Activated naive CD4-positive, alpha-beta T cell (primary cell): ENCODE measurements around the gene KCNV2.

Experiments used
- DNase-seq, 4 experiments: peaks; one replicate each; lab custom pipeline; 2025; lab: John Stamatoyannopoulos, UW

Gene KCNV2

DNA sequence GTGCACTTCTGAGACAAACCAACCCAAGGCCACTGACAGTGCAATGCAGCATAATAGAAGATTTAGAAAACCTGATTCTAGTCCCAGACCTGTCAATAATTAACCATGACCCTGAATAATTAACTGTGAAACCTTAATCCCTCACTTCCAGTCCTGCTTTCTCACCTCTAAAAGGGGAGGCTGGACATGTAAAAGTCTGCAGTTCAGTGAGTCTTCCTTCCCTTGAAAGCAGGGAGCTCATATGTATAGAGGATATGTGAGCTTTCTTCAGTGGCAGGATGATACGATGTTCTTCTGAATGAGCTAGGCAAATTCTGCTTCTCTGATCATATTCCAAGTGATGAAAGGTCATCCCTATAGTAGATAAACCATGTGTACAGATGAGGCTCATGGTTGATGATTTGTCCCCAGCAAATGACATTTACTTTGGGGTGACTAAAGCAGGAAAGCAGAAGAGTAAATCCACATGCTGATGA is 2.9 kb downstream of the KCNV2 start:
- DNase-seq = no peak

DNA sequence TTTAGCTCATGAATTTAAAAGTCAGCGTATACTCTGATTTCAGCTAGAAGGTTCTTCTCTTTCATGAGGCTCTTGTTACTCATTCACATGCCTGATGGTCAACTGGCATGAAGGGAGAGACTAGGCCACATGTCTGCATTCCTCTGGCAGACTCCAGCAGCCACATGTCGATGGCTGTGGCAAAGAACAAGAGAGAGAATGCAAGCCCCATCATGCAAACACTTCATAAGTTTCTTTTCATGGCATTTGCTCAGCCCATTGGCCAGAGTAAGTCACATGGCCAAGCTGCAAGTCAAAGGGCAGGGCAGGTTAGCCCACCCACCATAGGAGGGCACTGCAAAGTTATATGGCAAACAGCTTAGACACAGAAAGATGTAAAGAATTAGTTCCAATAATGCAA is 5.4 kb downstream of the KCNV2 start:
- no peak for DNase-seq

DNA sequence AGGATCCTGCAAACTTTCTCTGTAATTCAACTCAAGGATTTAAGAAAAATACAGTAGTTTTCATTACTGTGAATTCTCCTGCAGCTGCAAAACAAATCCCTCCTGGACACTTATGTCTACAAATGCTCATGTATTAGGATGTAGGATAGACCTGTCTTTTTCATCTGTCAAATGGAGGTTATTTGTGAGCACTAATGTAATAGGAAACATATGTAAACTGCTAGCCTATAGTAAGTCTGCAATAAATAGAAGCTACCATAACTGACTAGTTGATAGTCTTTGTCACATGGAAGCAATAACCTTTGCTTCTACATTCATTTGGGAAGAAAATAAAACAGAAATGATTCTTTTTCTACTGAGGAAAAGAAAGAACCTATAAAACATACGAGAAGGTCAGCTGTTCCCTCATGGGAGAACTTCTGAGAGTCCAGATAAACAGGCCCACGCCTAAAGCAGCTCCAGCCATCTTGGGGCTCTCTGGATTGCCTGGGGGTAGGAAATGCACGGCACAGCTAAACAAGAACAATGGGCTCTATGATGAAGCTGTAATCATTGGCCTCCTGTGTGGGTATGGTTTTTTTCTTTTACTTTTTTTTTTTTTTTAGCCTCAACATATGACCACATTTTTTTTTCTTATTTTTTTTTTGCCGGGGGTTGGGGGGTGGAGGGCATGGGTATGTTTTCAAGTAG is 6.2 kb downstream of the KCNV2 start:
- no peak for DNase-seq

DNA sequence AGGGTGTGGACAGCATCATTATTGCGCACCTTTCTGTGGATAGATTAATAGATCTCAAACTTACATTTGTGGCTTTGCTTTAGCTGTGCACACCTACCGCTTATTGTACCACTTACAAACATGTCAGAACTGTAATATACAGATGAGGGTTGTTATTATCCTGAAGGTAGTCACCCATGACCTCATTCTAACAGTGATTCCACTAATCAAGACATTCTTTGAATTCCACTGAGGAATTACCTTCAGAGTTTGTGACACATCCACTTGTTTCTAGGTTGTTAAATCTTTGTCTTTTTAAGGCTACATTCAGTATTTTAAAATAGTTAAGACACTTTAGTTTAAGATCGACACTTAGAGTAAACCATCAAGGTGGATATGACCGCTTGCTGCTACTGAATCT is 7.8 kb downstream of the KCNV2 start:
- DNase-seq = no peak

DNA sequence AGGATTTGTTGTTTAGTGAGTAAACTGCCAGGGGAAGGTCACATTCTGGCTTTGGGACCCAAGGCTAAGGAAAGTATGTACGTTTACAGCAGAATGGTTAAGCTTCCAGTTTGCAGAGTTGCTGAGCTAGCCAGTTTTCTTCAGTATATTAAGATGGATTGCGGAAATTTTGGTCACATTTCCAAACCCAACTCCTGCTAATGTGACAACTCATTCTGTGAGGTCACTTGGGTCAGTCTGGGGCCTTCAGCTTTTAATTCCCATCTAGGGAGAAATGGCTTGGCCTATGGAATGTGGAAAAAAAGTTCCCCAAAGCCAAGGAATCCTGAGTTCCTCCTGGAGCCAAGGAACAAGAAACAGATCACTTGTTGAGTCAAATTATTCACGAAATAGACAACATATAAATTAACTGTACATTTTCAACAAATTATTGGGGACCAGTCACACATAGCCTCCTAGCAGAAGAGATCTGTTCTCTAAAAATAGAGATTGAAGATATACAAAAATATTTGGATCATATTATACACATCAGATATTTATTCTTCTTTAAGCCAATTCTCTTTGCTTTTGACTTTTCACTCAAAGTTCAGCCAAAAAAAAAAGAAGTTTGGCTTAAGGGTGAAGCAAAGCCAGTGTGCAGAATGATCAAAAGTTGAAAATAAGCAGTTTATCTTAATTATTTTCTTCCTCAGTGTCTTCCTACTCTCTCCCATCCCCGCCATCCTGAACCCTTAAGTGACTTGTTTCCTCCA is 8.8 kb downstream of the KCNV2 start:
- DNase-seq = no peak

DNA sequence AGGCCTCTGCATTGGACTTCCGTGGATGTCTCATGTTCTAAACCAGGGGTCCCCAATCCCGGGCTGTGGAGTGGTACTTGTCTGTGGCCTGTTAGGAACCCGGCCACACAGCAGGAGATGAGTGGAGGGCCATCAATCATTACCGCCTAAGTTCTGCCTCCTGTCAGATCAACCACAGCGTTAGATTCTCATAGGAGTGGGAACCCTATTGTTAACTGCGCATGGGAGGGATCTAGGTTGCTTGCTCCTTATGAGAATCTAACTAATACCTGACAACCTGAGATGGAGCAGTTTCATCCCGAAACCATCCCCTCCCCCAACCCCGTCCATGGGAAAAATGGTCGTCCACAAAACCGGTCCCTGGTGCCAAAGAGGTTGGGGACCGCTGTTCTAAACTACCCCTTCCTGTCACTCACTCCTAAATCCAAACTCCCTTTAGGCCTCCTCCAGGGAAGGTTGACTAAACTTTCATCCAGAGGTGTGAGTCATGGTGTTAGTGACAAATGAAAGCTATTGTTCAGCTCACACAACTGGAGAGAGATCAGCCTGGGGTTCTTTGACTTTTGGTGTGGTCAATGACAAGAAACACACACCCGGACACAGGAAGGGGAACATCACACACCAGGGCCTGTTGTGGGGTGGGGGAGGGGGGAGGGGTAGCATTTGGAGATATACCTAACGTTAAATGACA is 9.5 kb downstream of the KCNV2 start:
- no peak for DNase-seq

DNA sequence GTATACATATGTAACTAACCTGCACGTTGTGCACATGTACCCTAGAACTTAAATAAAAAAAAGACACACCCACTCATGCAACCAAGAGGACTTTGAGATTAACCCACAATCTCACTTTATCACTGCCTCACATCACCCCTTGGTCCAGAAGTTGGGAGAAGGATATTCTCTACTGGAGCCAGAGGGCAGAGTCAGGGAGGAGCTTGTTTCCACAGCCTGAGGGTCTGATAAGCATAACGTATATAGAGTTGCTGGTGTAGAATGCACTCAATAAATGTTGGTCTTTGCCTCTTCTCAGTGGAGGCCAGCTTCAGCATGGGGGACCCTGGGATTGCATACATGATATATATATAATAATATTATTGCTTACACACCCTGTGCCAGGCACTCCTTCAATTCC is 10.1 kb downstream of the KCNV2 start:
- no peak for DNase-seq

DNA sequence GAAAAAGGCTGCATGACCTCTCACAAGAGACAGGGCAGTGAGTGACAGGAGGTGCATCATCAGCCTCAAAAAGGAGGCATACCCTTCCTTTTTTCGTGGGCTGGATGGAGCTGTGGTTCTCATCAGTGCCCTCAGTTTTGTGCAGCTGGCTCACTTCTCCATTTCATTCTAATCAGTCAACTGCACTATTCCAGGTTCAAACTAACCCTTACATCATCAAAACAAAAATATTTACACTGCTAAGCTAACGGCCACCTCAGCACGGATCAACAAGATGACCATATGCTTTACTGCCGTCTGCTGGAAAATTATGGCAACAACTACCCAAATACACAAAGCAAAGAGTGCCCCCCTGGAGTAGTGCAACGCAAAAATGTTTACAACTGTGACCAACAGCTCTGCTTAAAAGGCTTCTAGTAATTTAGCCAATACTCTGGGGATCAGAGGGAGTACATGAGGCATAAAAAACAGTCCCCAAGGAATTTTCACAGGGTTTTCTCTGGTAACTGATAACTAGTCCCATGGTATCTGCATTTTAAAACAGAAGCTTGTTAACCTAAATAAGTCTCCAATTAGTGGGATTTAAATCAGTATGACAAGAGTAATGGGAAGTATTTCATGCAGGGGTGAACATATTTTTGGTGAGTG is 10.8 kb downstream of the KCNV2 start:
- DNase-seq = no peak

DNA sequence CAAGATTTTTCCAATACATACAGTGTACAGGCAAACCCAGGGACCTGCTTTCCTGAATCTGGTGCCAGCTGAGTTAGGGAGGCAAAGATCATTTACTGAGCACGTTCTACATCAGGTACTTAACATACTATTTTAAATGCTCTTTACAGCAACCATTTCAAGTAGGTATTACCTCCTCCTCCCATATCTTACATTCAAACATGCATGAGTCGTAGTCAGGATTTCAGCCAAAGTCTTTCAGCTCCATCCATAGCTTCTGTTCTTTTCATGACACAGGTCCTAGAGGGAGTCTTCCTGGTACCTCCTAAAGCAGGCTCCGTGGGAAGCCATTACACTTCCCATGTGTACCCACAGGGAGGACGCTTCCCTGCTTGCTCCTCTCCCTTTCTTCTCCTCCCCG is 11.7 kb downstream of the KCNV2 start:
- DNase-seq = no peak

DNA sequence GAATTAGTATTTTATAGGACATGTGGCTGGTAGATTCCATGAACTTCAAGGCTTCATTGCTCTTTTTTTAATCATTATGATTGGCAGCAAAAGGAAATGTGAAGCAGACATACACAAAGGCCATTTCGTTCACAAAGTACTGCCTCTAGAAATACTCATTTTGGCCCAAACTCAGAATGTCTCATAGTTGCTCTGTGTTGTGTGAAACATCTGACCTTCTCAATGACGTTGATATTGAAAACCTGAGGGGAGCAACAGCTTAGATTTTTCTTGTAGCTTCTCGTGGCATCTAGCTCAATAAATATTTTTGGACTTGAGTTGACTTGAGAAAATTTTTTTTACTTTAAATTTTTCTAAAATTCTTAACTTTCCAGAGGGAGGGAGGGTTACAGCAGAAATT is 12.4 kb downstream of the KCNV2 start:
- no peak for DNase-seq

DNA sequence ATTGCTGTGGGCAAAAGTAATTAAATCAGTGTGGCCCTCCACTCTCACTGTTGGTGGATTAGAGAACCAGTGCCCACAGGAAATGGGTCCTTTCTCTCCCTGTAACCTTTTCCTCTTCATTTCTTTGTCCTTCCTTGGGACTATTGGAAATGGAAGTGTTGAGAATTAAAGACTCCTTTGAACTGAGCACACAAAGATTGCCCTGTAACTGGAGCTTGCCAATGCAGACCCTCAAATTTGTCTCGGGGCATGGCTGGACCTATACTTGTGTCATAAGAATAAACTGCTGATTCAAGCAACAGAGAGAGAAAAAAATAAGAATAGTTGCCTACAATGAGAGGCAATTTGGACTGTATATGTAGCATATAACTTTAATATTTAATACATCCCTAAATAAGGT is 13.7 kb downstream of the KCNV2 start:
- no peak for DNase-seq

DNA sequence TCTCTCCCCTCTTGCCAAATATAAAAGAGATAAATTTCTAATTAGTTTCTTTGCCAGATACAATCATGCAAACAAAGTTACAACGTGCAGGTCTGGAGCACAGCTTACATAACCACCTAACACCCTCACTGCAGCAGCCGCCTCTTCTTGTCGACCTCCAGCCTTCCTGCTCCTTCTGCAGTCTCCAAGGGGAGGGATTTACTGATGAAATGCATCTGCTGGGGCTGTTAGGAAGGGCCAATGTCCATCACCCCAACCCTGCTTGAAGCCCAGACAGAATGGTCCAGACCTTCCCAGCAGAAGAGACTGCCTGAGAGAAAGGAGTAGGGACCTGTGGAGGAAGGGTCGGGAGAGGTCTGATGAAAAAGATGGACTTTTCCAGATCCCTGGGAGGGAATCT is 15.2 kb downstream of the KCNV2 start:
- DNase-seq = no peak

DNA sequence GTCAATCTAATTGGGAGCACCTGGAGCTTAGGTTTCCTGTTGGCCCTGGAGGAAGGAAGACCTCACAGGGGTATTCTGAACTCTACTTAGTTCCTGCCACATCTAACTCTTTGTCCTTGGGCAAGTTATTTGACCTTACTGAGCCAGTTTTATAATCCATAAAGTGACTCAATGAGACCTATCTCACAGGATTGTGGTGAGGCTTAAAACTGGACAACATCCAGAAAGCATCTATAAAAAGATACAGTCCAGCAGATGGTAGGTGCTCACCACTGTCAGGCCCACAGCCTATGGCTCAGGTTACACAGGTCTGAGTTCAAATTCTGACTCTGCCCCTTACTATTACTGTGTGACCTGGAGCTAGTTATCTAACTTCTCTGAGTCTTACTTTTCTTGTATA is 23.3 kb downstream of the KCNV2 start:
- DNase-seq = no peak

DNA sequence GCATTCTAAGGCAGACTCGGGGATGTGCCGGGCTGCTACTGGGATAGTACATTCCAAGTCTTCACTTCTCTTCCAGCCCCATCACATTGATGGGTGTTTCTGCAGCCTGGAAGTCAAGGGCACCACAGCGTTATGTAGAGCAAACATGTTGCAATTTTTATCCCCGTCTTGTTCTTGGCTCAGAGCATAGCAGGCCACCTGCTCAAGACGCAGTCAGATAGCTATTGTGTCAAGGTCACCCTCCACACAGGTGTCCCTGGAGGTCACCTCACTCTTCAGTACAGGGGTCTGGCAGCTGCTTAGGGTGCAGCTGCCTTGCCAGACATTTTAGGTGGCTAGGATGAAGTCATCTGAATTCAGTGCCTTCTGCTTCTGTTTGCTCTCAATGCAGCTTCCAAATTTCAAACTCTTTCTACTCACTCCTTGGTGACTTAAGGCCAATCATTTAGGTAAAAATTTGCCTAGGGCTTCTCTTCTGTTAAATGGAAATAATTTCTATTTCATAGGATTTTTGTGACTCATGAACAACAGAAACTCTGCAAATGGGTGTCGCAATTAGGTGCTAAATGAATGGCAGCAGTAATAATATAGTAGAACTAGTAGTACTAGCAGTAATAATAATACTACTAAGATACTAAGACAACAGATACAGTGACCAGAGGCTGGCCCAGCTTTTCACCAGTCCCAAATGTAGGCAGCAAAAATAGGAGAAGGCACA is 24.3 kb downstream of the KCNV2 start:
- no peak for DNase-seq

DNA sequence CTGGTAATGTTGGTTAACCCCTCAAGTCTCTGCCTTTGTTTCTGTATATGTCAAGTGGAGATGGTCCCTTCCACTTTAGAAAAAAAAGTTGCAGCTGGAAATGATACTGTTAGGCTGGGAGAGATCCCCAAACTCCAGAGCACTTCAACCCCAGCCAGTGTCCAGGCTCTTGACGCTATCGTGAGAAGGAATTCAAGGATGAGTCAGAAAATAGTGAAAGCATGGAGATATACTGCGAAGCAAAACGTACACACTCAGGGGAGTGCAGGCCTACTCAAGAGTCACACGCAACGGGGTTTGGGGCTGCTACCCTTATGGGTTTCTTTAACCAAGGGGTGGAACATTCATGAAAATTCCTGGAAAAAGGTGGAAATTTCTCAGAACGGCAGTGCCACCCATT is 24.9 kb downstream of the KCNV2 start:
- no peak for DNase-seq

DNA sequence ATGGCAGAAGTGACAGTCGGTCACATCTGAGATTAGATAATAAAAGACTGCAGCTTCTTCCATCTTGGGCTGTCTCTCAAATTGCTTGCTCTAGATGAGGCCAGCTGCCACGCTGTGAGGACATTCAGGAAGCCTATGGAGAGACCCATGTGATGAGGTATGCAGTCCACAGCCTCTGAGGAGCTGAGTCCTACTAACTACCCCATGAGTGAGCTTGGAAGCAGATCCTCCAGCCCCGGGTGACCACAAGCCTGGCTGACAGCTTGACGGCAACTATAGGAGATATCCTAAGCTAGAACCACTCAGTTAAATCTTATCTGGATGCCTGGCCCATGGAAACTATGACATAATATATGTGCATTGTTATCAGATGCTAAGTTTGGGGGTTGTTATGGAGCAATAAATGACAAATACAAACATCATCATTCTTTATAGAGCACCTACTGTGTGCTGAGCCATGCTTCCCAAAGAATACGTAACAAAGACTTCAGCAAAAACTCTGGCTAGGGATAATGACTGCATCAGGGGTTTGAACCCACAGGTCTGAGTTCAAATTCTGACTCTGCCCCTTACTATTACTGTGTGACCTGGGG is 26.7 kb downstream of the KCNV2 start:
- DNase-seq = no peak

DNA sequence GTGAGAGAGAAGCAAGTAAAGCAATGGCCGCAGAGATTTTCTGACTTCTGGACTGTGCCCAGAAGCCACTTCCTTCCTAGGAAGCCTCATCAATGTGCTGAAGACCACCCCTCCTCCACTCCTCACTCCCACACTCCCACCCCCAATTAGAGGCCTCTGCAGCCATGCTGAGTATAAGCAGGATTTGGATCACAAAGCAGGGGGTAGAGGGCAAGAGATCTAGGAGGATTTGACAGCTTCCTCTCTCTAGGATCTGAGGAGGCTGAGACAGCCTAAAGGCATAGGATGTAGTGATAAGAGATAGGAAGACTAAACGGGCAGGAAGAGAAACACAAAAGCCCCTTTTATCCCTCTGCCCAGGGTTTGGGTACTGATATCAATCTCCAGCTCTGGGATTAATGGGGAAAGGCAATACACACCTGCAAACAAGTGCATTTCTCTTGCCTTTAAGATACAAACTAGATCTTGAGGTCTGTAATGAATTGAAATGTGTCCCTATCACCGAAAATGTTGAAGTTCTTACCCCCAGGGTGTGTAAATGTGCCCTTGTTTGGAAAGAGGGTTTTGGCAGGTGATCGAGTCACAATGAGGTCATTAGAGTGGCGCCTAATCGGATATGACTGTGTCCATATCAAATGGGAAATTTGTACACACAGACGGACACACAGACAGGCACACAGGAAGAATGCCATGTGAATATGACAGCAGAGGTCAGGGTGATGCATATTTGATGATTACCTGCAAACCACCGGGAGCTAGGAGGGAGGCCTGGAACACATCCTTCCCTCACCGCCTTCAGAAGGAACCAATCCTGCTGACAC is 28.5 kb downstream of the KCNV2 start:
- no peak for DNase-seq

DNA sequence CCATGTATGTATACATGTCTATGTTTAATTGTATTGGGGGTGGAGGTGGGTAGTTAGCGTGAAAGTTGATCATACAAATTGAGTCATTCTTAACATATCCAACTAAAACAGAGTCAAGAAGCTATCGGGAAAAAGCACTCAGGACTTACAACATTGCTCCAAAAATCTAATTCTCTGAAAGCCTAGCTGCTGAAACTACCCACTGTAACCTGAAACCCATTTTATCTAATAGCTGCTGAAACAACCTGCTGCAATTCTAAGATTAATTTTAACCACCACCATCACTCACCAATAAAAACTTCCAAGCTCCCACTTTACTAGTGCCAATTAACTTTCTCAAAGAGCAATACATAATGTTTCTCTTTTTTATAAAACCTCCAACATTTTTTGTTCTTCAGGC is 32.2 kb downstream of the KCNV2 start:
- no peak for DNase-seq

DNA sequence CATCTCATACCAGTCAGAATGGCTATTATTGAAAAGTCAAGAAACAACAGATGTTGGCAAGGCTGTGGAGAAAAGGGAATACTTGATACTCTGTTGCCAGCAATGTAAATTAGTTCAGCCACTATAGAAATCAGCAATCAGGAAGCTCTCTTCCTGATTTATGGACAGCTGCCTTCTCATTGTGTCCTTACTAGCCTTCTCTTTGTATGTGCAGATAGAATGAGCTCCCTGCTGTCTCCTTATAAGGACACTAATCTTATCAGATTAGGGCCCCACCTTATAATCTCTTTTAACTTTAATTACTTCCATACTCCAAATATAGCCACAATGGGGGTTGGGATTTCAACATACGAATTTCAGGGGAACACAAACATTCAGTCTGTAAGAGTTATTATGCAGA is 38.0 kb downstream of the KCNV2 start:
- no peak for DNase-seq

DNA sequence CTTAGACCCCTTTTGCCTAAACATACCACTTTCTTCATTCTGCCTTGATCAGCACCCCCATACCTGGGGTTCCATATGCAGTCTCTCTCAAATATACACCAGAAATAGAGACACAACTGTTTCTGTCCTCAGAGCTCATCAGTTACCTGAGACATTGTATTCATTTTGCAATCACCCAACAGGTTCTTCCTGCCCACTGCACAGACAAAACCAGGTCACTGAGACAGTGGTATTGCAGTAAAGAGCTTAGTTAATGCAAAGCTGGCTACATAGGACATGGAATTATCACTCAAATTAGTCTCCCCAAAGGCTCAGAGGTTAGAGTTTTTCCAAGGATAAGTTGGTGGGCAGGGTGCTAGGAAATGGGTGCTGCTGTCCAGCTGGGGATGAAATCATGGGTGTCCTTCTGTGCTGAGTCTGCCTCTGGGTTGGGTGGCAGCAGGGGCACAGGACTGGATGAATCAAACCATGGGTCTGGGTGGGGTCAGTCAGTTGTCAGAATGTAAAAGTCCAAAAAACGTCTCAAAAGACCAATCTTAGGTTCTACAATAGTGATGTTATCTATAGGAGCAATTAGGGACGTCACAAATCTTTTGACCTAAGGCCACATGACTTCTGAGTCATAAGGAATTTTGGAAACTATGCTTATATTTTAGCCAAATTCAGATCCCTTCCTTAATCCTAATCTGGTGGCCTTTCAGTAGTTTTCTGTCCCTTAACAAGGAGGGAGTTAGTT is 41.0 kb downstream of the KCNV2 start:
- DNase-seq = no peak
